ENCODE measurements around the gene GPR158. TPM values are rescaled to one million over a fixed set of nuclear protein-coding genes. Genes with fewer than 3 reads are reported as not detected.

The GPR158 gene
- total RNA-seq, 2 donors from 2014 or later: 0.09 to 0.29 TPM

DNA sequence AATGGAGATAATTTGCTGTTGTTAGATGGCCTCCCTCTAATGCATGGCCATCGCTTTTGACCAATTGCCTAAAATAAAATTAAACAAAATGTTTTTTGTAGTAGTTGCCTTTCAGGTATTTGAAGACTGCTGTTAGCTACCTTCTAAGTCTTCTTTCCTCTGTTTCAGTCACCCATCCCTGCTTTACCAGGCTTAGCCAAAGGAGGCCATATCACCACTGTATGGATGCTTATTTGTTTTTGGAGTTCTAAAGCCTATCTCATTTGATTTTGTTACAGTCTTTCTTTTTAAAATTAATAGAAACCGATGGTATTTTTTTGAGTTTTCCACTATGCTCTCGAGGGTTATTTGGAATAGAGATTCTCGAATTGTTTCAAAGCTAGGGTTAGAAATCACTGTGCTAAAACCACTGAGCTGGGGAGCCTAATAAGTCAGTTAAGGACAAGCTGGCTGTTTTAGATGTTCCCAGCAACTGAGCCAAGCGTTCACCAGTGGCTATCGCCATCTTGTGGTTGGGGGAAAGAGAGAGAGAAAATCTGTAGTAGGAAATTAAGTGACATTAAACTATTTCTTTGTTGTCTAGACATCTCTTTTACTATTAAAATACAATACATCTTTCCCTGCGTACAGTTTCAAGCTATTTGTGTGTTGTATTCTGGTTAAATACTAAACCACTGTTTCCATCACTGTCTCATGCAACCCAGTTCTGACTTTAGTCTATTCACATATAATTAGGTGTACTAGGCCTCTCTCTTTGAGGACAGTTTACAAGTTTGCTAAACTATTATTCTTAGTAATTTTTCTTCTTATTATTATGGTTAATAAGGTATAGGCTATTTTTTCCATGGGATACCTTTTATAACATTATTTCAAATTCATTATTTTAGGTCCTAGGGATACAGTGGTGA, 52.2 kb downstream of the GPR158 start:
- 21 to 25% methylated on average over 3 to 7 of the region's 7 CpGs for WGBS, 2 experiments (ENCODE audit: insufficient coverage in 1 of 2, insufficient read length in 1 of 2)
- no peaks in the 10 kb centered on the region for H3K36me3 ChIP-seq (ENCODE audit: control insufficient read depth, insufficient read depth, low read length)
- no peaks in the 10 kb centered on the region for H3K27me3 ChIP-seq (ENCODE audit: control insufficient read depth, insufficient read depth, low read length, poor library complexity, severe bottlenecking)
- H3K9me3 Mint-ChIP-seq: no peaks in the 10 kb centered on the region
- no peaks in the 10 kb centered on the region for H3K9me3 ChIP-seq (ENCODE audit: control insufficient read depth, low read length)
- TF ChIP-seq, protein P1, sequence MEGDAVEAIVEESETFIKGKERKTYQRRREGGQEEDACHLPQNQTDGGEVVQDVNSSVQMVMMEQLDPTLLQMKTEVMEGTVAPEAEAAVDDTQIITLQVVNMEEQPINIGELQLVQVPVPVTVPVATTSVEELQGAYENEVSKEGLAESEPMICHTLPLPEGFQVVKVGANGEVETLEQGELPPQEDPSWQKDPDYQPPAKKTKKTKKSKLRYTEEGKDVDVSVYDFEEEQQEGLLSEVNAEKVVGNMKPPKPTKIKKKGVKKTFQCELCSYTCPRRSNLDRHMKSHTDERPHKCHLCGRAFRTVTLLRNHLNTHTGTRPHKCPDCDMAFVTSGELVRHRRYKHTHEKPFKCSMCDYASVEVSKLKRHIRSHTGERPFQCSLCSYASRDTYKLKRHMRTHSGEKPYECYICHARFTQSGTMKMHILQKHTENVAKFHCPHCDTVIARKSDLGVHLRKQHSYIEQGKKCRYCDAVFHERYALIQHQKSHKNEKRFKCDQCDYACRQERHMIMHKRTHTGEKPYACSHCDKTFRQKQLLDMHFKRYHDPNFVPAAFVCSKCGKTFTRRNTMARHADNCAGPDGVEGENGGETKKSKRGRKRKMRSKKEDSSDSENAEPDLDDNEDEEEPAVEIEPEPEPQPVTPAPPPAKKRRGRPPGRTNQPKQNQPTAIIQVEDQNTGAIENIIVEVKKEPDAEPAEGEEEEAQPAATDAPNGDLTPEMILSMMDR (conservative IDR thresholded peaks at IDR 0.05): peak; percentile 94
- H3K4me1 Mint-ChIP-seq: no peaks in the 10 kb centered on the region
- no peak overlapping the region for H3K9ac ChIP-seq (ENCODE audit: extremely low read depth, low read length, poor library complexity, severe bottlenecking)
- H3K4me1 ChIP-seq (ENCODE audit: control insufficient read depth, insufficient read depth, low read length): peaks cover 3% of the 10 kb centered on the region
- DNase-seq: peak; percentile 77
- no peak overlapping the region for H3K27ac Mint-ChIP-seq
- H3K27ac ChIP-seq (ENCODE audit: low read depth, low read length): no peak overlapping the region
- no peaks in the 10 kb centered on the region for H3K27me3 Mint-ChIP-seq (ENCODE audit: insufficient read depth)
- no peak overlapping the region for H3K4me3 Mint-ChIP-seq
- H3K36me3 Mint-ChIP-seq (ENCODE audit: low read depth): no peaks in the 10 kb centered on the region
- no peak overlapping the region for H3K4me3 ChIP-seq (ENCODE audit: low read length)

DNA sequence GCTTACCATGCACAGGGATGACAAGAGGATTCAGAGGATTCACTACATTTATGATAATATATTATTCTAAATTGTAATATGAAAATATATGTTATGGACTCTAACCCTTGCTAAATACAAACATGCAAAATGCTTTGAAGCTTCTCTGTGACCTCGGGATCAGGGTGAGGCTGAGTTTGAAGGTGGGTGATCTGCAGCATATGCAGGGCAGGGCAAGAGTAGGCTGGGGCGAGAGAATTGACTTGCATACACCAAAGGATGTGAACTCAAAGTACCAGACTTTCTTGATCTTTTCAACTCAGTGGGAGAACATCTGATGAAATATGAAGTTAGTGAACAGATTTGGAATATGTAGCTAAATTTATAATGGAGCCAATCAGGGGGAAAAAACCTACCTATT, 57.0 kb downstream of the GPR158 start:
- no peak for DNase-seq
- no peaks in the 10 kb centered on the region for H3K27me3 Mint-ChIP-seq (ENCODE audit: insufficient read depth)
- H3K27ac ChIP-seq (ENCODE audit: low read depth, low read length): no peak overlapping the region
- H3K4me1 Mint-ChIP-seq: no peaks in the 10 kb centered on the region
- TF ChIP-seq, protein P1 (conservative IDR thresholded peaks at IDR 0.05): no peak
- 84% methylated on average over 2 of the region's 2 CpGs; no CpG with 5 or more reads in 1 of the 2 experiments for WGBS, 2 experiments (ENCODE audit: insufficient coverage in 1 of 2, insufficient read length in 1 of 2)
- H3K4me1 ChIP-seq (ENCODE audit: control insufficient read depth, insufficient read depth, low read length): no peaks in the 10 kb centered on the region
- H3K9me3 Mint-ChIP-seq: peaks cover 2% of the 10 kb centered on the region
- H3K27me3 ChIP-seq (ENCODE audit: control insufficient read depth, insufficient read depth, low read length, poor library complexity, severe bottlenecking): no peaks in the 10 kb centered on the region
- H3K27ac Mint-ChIP-seq: no peak overlapping the region
- H3K4me3 ChIP-seq (ENCODE audit: low read length): no peak overlapping the region
- no peaks in the 10 kb centered on the region for H3K36me3 ChIP-seq (ENCODE audit: control insufficient read depth, insufficient read depth, low read length)
- no peak overlapping the region for H3K9ac ChIP-seq (ENCODE audit: extremely low read depth, low read length, poor library complexity, severe bottlenecking)
- H3K9me3 ChIP-seq (ENCODE audit: control insufficient read depth, low read length): no peaks in the 10 kb centered on the region
- H3K4me3 Mint-ChIP-seq: no peak overlapping the region
- no peaks in the 10 kb centered on the region for H3K36me3 Mint-ChIP-seq (ENCODE audit: low read depth)

DNA sequence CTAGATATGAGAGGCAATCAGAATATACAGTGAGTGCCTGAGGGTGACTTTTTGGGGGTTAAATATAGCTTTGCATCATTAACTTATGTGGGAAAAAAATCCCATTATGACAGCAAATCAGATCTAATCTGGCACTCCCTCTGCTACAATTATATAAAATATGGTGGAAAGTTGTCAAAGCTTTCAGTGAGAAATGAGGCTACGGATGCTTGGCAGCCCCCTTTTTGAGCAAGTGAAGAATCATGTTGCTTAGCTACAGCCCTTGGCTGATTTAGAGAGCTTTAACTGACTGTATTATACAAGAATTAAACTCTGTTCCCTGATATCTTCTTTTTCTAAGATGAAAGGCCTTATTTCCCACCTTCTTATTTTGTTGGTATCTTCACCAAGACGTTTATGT, 57.4 kb downstream of the GPR158 start:
- no peak overlapping the region for H3K27ac Mint-ChIP-seq
- no peak for DNase-seq
- H3K9me3 Mint-ChIP-seq: peaks cover 2% of the 10 kb centered on the region
- H3K9ac ChIP-seq (ENCODE audit: extremely low read depth, low read length, poor library complexity, severe bottlenecking): no peak overlapping the region
- H3K4me3 Mint-ChIP-seq: no peak overlapping the region
- no peak overlapping the region for H3K27ac ChIP-seq (ENCODE audit: low read depth, low read length)
- no peaks in the 10 kb centered on the region for H3K36me3 Mint-ChIP-seq (ENCODE audit: low read depth)
- 81 to 92% methylated on average over 2 of the region's 2 CpGs for WGBS, 2 experiments (ENCODE audit: insufficient coverage in 1 of 2, insufficient read length in 1 of 2)
- H3K27me3 Mint-ChIP-seq (ENCODE audit: insufficient read depth): no peaks in the 10 kb centered on the region
- no peak overlapping the region for H3K4me3 ChIP-seq (ENCODE audit: low read length)
- no peaks in the 10 kb centered on the region for H3K4me1 Mint-ChIP-seq
- no peaks in the 10 kb centered on the region for H3K36me3 ChIP-seq (ENCODE audit: control insufficient read depth, insufficient read depth, low read length)
- H3K4me1 ChIP-seq (ENCODE audit: control insufficient read depth, insufficient read depth, low read length): no peaks in the 10 kb centered on the region
- H3K9me3 ChIP-seq (ENCODE audit: control insufficient read depth, low read length): no peaks in the 10 kb centered on the region
- H3K27me3 ChIP-seq (ENCODE audit: control insufficient read depth, insufficient read depth, low read length, poor library complexity, severe bottlenecking): no peaks in the 10 kb centered on the region
- TF ChIP-seq, protein P1 (conservative IDR thresholded peaks at IDR 0.05): no peak
